Measurements from ENCODE around the gene FILIP1L. TPM values are rescaled to one million over a fixed set of nuclear protein-coding genes. Genes with fewer than 3 reads are reported as not detected.

FILIP1L gene
- total RNA-seq, 1 experiment from 2014 or later, result 4.3 TPM

- POLR2A ChIA-PET (ENCODE audit: low non-redundant PET), result no interaction called here
- DNase-seq (ENCODE audit: low spot score), result no peak
- intact Hi-C loops (cut with micrococcal nuclease; ENCODE audit: unreplicated experiment), result no loop called here
- BruUV-seq (replicated peaks), result no TSS peak
- CTCF ChIA-PET, result no interaction called here
- Histone ChIP-seq H3K4me1 (ENCODE audit: insufficient read depth, low read length, poor library complexity, severe bottlenecking) (peaks cover 9% of the 10 kb centered on the region), H3K9me3 (ENCODE audit: low read depth, low read length, poor library complexity, severe bottlenecking) (no peaks in the 10 kb centered on the region), H3K27ac (ENCODE audit: low read depth, low read length, poor library complexity, severe bottlenecking) (no peak overlapping the region), H3K36me3 (ENCODE audit: insufficient read depth, low read length, poor library complexity, severe bottlenecking) (no peaks in the 10 kb centered on the region), H3K4me3 (ENCODE audit: low read depth, low read length, poor library complexity, severe bottlenecking) (no peak overlapping the region), H3K27me3 (replicated peaks; ENCODE audit: insufficient read depth, low read depth, low read length, poor library complexity) (no peaks in the 10 kb centered on the region)
- no peak for TF ChIP-seq EZH2 (IDR thresholded peaks at IDR 0.05; ENCODE audit: borderline replicate concordance, low read depth, low read length, poor library complexity, severe bottlenecking)
Measured at GRCh38 chr3:99943931-99944761, 170.2 kb downstream of the FILIP1L start.

GRCh38 chr3:99941211-99941610 is 173.1 kb downstream of the FILIP1L start:
- Histone ChIP-seq H3K36me3 (ENCODE audit: insufficient read depth, low read length, poor library complexity, severe bottlenecking) (no peaks in the 10 kb centered on the region), H3K27ac (ENCODE audit: low read depth, low read length, poor library complexity, severe bottlenecking) (no peak overlapping the region), H3K4me3 (ENCODE audit: low read depth, low read length, poor library complexity, severe bottlenecking) (no peak overlapping the region), H3K27me3 (replicated peaks; ENCODE audit: insufficient read depth, low read depth, low read length, poor library complexity) (no peaks in the 10 kb centered on the region), H3K9me3 (ENCODE audit: low read depth, low read length, poor library complexity, severe bottlenecking) (no peaks in the 10 kb centered on the region), H3K4me1 (ENCODE audit: insufficient read depth, low read length, poor library complexity, severe bottlenecking) (peaks cover 22% of the 10 kb centered on the region)
- CTCF ChIA-PET, result no interaction called here
- intact Hi-C loops (cut with micrococcal nuclease; ENCODE audit: unreplicated experiment), result no loop called here
- TF ChIP-seq CTCF (conservative IDR thresholded peaks at IDR 0.05; ENCODE audit: low read depth, low read length) (no peak), EZH2 (IDR thresholded peaks at IDR 0.05; ENCODE audit: borderline replicate concordance, low read depth, low read length, poor library complexity, severe bottlenecking) (no peak)
- POLR2A ChIA-PET (ENCODE audit: low non-redundant PET), result no interaction called here
- BruUV-seq (replicated peaks), result no TSS peak
- no peak for DNase-seq (ENCODE audit: low spot score)

GRCh38 chr3:99940350-99940749 is 174.0 kb downstream of the FILIP1L start:
- Histone ChIP-seq H3K27me3 (replicated peaks; ENCODE audit: insufficient read depth, low read depth, low read length, poor library complexity) (no peaks in the 10 kb centered on the region), H3K4me3 (ENCODE audit: low read depth, low read length, poor library complexity, severe bottlenecking) (no peak overlapping the region), H3K36me3 (ENCODE audit: insufficient read depth, low read length, poor library complexity, severe bottlenecking) (no peaks in the 10 kb centered on the region), H3K9me3 (ENCODE audit: low read depth, low read length, poor library complexity, severe bottlenecking) (no peaks in the 10 kb centered on the region), H3K4me1 (ENCODE audit: insufficient read depth, low read length, poor library complexity, severe bottlenecking) (peaks cover 16% of the 10 kb centered on the region), H3K27ac (ENCODE audit: low read depth, low read length, poor library complexity, severe bottlenecking) (no peak overlapping the region)
- DNase-seq (ENCODE audit: low spot score), result no peak
- BruUV-seq (replicated peaks), result no TSS peak
- ChIA-PET POLR2A (ENCODE audit: low non-redundant PET) (no interaction called here), CTCF (no interaction called here)
- TF ChIP-seq EZH2 (IDR thresholded peaks at IDR 0.05; ENCODE audit: borderline replicate concordance, low read depth, low read length, poor library complexity, severe bottlenecking), result no peak
- TF ChIP-seq CTCF (conservative IDR thresholded peaks at IDR 0.05; ENCODE audit: low read depth, low read length), result no peak
- intact Hi-C loops (cut with micrococcal nuclease; ENCODE audit: unreplicated experiment), result no loop called here

- no TSS peak for BruUV-seq (replicated peaks)
- POLR2A ChIA-PET (ENCODE audit: low non-redundant PET), result no interaction called here
- TF ChIP-seq EZH2 (IDR thresholded peaks at IDR 0.05; ENCODE audit: borderline replicate concordance, low read depth, low read length, poor library complexity, severe bottlenecking) (no peak), CTCF (conservative IDR thresholded peaks at IDR 0.05; ENCODE audit: low read depth, low read length) (no peak)
- CTCF ChIA-PET, result no interaction called here
- Histone ChIP-seq H3K4me3 (ENCODE audit: low read depth, low read length, poor library complexity, severe bottlenecking) (no peak overlapping the region), H3K27me3 (replicated peaks; ENCODE audit: insufficient read depth, low read depth, low read length, poor library complexity) (no peaks in the 10 kb centered on the region), H3K4me1 (ENCODE audit: insufficient read depth, low read length, poor library complexity, severe bottlenecking) (peaks cover 13% of the 10 kb centered on the region), H3K36me3 (ENCODE audit: insufficient read depth, low read length, poor library complexity, severe bottlenecking) (no peaks in the 10 kb centered on the region), H3K27ac (ENCODE audit: low read depth, low read length, poor library complexity, severe bottlenecking) (no peak overlapping the region), H3K9me3 (ENCODE audit: low read depth, low read length, poor library complexity, severe bottlenecking) (no peaks in the 10 kb centered on the region)
- intact Hi-C loops (cut with micrococcal nuclease; ENCODE audit: unreplicated experiment), result no loop called here
- no peak for DNase-seq (ENCODE audit: low spot score)
Measured at GRCh38 chr3:99939876-99940275, 174.4 kb downstream of the FILIP1L start.
